Uterus (tissue), 2 donors: ENCODE data around the gene TXNDC11.

Source experiments
- POLR2A ChIP-seq, 2 donors: fragments of 450-650 bp; IDR thresholded peaks; one replicate each; pipeline ENCODE4 v1.6.1; 2016; ENCODE audit warnings: antibody characterized with exemption in 2 of 2, mild to moderate bottlenecking in 1 of 2, moderate library complexity in 1 of 2
- TF ChIP-seq, protein P1 (sequence below), 4 experiments: fragments of 200-600 bp in 2 of 4; fragments of 450-650 bp in 2 of 4; sonication (generic) in 2 of 4; IDR thresholded peaks; one replicate each; pipeline ENCODE4 v1.5.1; 2016 to 2019; ENCODE audit warnings: antibody characterized with exemption in 4 of 4, mild to moderate bottlenecking in 2 of 4, moderate library complexity in 1 of 4

DNA sequence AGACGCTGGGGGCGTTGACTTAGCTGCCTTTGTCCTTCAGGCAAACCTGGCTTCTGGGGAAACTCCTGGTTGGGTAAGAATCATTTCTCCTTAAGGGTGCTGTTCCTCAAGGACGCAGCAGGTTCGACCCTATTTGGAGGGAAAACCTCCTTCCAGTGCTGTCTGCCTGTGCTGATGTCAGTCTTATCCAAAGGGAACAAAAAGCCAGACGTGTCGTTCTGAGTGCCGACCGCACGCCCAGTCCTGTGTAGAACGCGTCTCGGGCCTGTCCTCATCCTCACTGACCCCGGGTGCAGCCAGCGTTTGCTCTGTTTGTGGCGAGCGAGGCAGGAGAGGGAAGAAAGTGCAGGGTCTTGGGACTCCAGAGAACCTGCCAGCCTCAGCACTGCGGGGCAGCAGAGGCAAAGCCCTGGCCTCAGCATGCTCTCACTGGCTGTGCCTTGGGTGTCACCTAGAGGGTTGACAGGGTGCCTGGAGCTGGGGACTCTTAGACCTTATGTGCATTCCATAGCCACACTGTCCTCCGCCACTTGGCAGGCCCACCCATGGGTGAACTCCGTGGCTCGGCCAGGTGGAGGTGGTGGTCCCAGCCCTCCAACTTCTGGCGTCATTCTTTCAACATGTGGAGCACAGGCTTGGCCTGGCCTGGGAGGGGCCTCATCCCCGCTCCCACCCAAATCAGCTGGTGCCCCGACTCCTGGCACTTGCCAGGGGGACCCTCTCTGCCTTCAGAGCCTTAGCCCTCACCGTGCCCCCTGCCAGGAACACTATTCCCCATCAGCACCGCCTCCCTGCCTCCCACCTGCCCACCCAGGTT, 68.4 kb downstream of the TXNDC11 start:
- no peak for TF ChIP-seq POLR2A (IDR thresholded peaks at IDR 0.05)
- TF ChIP-seq, protein P1, sequence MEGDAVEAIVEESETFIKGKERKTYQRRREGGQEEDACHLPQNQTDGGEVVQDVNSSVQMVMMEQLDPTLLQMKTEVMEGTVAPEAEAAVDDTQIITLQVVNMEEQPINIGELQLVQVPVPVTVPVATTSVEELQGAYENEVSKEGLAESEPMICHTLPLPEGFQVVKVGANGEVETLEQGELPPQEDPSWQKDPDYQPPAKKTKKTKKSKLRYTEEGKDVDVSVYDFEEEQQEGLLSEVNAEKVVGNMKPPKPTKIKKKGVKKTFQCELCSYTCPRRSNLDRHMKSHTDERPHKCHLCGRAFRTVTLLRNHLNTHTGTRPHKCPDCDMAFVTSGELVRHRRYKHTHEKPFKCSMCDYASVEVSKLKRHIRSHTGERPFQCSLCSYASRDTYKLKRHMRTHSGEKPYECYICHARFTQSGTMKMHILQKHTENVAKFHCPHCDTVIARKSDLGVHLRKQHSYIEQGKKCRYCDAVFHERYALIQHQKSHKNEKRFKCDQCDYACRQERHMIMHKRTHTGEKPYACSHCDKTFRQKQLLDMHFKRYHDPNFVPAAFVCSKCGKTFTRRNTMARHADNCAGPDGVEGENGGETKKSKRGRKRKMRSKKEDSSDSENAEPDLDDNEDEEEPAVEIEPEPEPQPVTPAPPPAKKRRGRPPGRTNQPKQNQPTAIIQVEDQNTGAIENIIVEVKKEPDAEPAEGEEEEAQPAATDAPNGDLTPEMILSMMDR (IDR thresholded peaks at IDR 0.05) = no peak
